OCI-LY7 (cell line): ENCODE results near the gene CCDC73. TPM values are rescaled to one million over a fixed set of nuclear protein-coding genes. Genes with fewer than 3 reads are reported as not detected.

ENCODE experiments used
- BruUV-seq: library from RNA; stranded (reverse); fragments of 400-500 nt; replicated peaks from 2 replicates; lab custom pipeline; 2021; lab: Mats Ljungman, UMichigan
- CTCF ChIA-PET: fragments of 300-600 bp; sonication (Branson Sonifier 250); formaldehyde crosslinking; loops from one replicate; lab custom pipeline; 2022; ENCODE audit warnings: antibody characterized with exemption; ENCODE audit not compliant: unreplicated experiment; lab: Charles Lee
- POLR2A ChIA-PET: fragments of 300-600 bp; sonication (Branson Sonifier 250); formaldehyde crosslinking; loops from one replicate; lab custom pipeline; 2022; ENCODE audit warnings: antibody characterized with exemption; lab: Charles Lee
- DNase-seq: peaks from one replicate; pipeline ENCODE4 v3.0.0-alpha.2; 2015; ENCODE audit warnings: low spot score
- H2AFZ ChIP-seq: fragments of 200-600 bp; sonication (generic), shearing (Covaris generic); 2 replicates; pipeline ENCODE4 v1.6.1; 2014; ENCODE audit warnings: mild to moderate bottlenecking, antibody characterized with exemption, low read length, moderate library complexity
- H3K27ac ChIP-seq: fragments of 200-600 bp; sonication (generic); 2 replicates; pipeline ENCODE4 v1.5.1; 2014; ENCODE audit warnings: mixed run types, low read depth, mild to moderate bottlenecking, moderate library complexity, low read length, inconsistent platforms; ENCODE audit not compliant: poor library complexity, severe bottlenecking
- H3K36me3 ChIP-seq: fragments of 200-600 bp; sonication (generic); 2 replicates; pipeline ENCODE4 v1.6.1; 2014; ENCODE audit warnings: mild to moderate bottlenecking, antibody characterized with exemption, low read length, moderate library complexity, mixed read lengths; ENCODE audit not compliant: insufficient read depth
- H3K4me1 ChIP-seq: fragments of 200-600 bp; sonication (generic); 2 replicates; pipeline ENCODE4 v1.5.1; 2014; ENCODE audit warnings: mild to moderate bottlenecking, low read length; ENCODE audit not compliant: insufficient read depth, poor library complexity, severe bottlenecking
- H3K4me2 ChIP-seq: fragments of 200-600 bp; sonication (generic); 2 replicates; pipeline ENCODE4 v1.6.1; 2014; ENCODE audit warnings: mild to moderate bottlenecking, low read length
- H3K4me3 ChIP-seq: fragments of 200-600 bp; sonication (generic); 2 replicates; pipeline ENCODE4 v1.5.1; 2014; ENCODE audit warnings: mild to moderate bottlenecking, low read depth, low read length; ENCODE audit not compliant: poor library complexity, severe bottlenecking
- H3K79me2 ChIP-seq: fragments of 200-600 bp; sonication (generic); 2 replicates; pipeline ENCODE4 v1.6.1; 2016; ENCODE audit warnings: low read depth, mild to moderate bottlenecking, low read length, moderate library complexity, mixed read lengths; ENCODE audit not compliant: insufficient read depth
- H3K9me2 ChIP-seq: fragments of 200-600 bp; sonication (generic); 2 replicates; pipeline ENCODE4 v1.6.1; 2016; ENCODE audit warnings: mild to moderate bottlenecking, low read length, mixed read lengths; ENCODE audit not compliant: insufficient read depth
- H3K9me3 ChIP-seq: fragments of 200-600 bp; sonication (generic); 2 replicates; pipeline ENCODE4 v1.6.1; 2014; ENCODE audit warnings: mild to moderate bottlenecking, mixed run types, low read length, mixed read lengths
- H4K20me1 ChIP-seq: fragments of 200-600 bp; sonication (generic); 2 replicates; pipeline ENCODE4 v1.6.1; 2014; ENCODE audit warnings: mild to moderate bottlenecking, antibody characterized with exemption, low read length, moderate library complexity, mixed read lengths; ENCODE audit not compliant: insufficient read depth
- EZH2phosphoT487 ChIP-seq: fragments of 200-600 bp; sonication (generic); IDR thresholded peaks from 2 replicates; pipeline ENCODE4 v1.6.1; 2018; ENCODE audit warnings: low read depth, borderline replicate concordance, mild to moderate bottlenecking, mixed run types, antibody characterized with exemption, low read length, moderate library complexity, mixed read lengths
- intact Hi-C: fragments of 100-400 bp; cut with micrococcal nuclease; formaldehyde crosslinking; loops from one replicate; pipeline ENCODE4 v1.10.0; 2022; ENCODE audit not compliant: unreplicated experiment
- total RNA-seq, 2 experiments: library from RNA; depleted of rRNA in 1 of 2; stranded (reverse); fragments of >200 nt in 1 of 2; shearing (Covaris generic) in 1 of 2; gene quantifications; 2 replicates each; pipeline ENCODE4 v1.2.3, GENCODE V29; 2014 to 2022
- TF ChIP-seq, protein P1 (sequence below): fragments of 200-600 bp; sonication (generic); conservative IDR thresholded peaks from 2 replicates; pipeline ENCODE4 v1.5.1; 2014; ENCODE audit warnings: mild to moderate bottlenecking, antibody characterized with exemption, low read length, moderate library complexity, mixed read lengths

CCDC73 gene
- total RNA-seq, 2 experiments from 2014 or later, result not detected

DNA sequence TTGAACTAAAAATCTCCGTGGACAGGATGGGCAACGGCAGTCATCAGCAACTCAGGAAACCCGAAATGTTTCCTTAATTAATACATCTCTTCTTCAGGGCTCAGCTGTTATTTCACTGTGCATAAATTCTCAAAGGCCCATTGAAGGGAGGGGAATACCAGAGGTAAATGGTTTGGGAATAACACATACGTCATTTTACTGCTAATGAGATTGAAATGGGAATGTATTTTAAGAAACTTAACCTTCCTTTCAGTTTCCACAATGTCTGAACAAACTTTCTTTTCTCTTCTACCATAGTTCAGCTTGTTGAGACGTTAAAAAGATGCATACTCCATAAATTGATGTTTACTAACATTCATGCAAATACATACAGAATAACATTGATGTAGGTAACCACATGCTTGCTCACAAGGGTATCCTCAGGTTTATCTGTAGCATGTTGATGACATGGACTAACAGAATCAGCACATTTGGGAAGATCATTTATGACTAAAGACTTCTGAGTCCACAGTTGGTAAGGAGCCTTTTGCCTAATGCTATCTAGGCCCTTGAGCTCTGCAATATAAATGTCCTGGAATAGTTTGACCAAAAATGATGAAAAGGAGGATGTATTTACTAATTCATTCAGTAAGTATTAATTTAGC is 27.6 kb upstream of the CCDC73 start:
- no TSS peak for BruUV-seq
- Histone ChIP-seq H3K4me1 (no peaks in the 10 kb centered on the region), H3K4me2 (no peak overlapping the region), H3K9me2 (no peaks in the 10 kb centered on the region), H2AFZ (no peak overlapping the region), H3K79me2 (no peaks in the 10 kb centered on the region), H4K20me1 (no peaks in the 10 kb centered on the region), H3K9me3 (no peaks in the 10 kb centered on the region), H3K27ac (no peak overlapping the region), H3K4me3 (no peak overlapping the region), H3K36me3 (no peaks in the 10 kb centered on the region)
- POLR2A ChIA-PET, result no interaction called here
- no peak for DNase-seq
- intact Hi-C loops, result no loop called here
- CTCF ChIA-PET, result no interaction called here
- TF ChIP-seq, protein P1, sequence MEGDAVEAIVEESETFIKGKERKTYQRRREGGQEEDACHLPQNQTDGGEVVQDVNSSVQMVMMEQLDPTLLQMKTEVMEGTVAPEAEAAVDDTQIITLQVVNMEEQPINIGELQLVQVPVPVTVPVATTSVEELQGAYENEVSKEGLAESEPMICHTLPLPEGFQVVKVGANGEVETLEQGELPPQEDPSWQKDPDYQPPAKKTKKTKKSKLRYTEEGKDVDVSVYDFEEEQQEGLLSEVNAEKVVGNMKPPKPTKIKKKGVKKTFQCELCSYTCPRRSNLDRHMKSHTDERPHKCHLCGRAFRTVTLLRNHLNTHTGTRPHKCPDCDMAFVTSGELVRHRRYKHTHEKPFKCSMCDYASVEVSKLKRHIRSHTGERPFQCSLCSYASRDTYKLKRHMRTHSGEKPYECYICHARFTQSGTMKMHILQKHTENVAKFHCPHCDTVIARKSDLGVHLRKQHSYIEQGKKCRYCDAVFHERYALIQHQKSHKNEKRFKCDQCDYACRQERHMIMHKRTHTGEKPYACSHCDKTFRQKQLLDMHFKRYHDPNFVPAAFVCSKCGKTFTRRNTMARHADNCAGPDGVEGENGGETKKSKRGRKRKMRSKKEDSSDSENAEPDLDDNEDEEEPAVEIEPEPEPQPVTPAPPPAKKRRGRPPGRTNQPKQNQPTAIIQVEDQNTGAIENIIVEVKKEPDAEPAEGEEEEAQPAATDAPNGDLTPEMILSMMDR, result no peak
- TF ChIP-seq EZH2phosphoT487, result no peak

DNA sequence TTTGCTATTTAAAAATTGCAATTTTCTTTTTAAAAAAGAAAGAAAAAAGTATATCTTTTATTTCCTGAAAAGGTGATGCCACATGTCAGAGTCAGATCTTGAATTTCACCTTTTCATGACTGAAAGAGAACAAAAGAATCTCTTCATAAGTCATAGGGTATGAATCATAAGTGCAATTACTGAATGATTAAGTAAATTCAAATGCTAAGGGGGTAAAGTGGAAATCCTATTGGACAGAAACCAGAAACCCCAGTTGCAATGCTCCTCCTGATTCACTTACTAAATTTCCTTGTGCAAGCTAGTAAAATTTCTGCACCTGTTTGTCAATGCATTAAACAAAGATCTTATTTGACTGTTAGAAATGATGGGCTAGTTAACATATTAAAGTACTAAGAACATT is 27.1 kb upstream of the CCDC73 start:
- Histone ChIP-seq H3K9me2 (no peaks in the 10 kb centered on the region), H3K4me1 (no peaks in the 10 kb centered on the region), H3K4me3 (no peak overlapping the region), H3K9me3 (no peaks in the 10 kb centered on the region), H3K4me2 (no peak overlapping the region), H2AFZ (no peak overlapping the region), H3K79me2 (no peaks in the 10 kb centered on the region), H3K36me3 (no peaks in the 10 kb centered on the region), H4K20me1 (no peaks in the 10 kb centered on the region), H3K27ac (no peak overlapping the region)
- intact Hi-C loops, result no loop called here
- CTCF ChIA-PET, result no interaction called here
- POLR2A ChIA-PET, result no interaction called here
- DNase-seq, result no peak
- TF ChIP-seq, protein P1, result no peak
- TF ChIP-seq EZH2phosphoT487, result no peak
- no TSS peak for BruUV-seq

DNA sequence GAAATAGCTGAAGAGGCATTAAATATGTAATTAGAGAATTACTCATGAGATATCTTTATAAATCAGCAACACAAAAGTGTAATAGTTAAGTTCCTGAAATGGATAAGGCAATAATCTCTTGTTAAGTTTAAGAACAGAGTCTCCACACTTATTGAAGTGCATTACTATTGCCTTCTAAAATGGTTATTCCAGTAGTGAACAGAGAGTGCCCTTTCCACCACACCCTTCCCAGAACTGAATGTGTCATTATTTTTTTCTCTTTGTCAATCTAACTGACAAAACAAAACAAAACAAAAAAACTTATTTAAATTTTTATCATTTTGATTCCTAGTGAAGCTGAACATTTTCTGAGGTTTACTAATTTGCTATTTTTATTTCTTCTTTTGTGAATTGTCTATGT is 26.0 kb upstream of the CCDC73 start:
- H2AFZ ChIP-seq, result no peak overlapping the region
- H3K4me1 ChIP-seq, result no peaks in the 10 kb centered on the region
- H3K9me2 ChIP-seq, result no peaks in the 10 kb centered on the region
- no peak overlapping the region for H3K4me2 ChIP-seq
- BruUV-seq, result no TSS peak
- POLR2A ChIA-PET, result no interaction called here
- intact Hi-C loops, result no loop called here
- no peaks in the 10 kb centered on the region for H4K20me1 ChIP-seq
- no peak for DNase-seq
- CTCF ChIA-PET, result no interaction called here
- H3K9me3 ChIP-seq, result no peaks in the 10 kb centered on the region
- no peak overlapping the region for H3K4me3 ChIP-seq
- H3K27ac ChIP-seq, result no peak overlapping the region
- no peaks in the 10 kb centered on the region for H3K36me3 ChIP-seq
- H3K79me2 ChIP-seq, result no peaks in the 10 kb centered on the region
- TF ChIP-seq, protein P1, result no peak
- no peak for TF ChIP-seq EZH2phosphoT487
